Fibroblast of the conjunctiva (primary cell): Measurements from ENCODE around the gene TNNC1.

Experiments
- DNase-seq: peaks from one replicate; pipeline ENCODE4 v3.0.0-alpha.2; 2010; ENCODE audit warnings: low read depth

Gene TNNC1

DNA sequence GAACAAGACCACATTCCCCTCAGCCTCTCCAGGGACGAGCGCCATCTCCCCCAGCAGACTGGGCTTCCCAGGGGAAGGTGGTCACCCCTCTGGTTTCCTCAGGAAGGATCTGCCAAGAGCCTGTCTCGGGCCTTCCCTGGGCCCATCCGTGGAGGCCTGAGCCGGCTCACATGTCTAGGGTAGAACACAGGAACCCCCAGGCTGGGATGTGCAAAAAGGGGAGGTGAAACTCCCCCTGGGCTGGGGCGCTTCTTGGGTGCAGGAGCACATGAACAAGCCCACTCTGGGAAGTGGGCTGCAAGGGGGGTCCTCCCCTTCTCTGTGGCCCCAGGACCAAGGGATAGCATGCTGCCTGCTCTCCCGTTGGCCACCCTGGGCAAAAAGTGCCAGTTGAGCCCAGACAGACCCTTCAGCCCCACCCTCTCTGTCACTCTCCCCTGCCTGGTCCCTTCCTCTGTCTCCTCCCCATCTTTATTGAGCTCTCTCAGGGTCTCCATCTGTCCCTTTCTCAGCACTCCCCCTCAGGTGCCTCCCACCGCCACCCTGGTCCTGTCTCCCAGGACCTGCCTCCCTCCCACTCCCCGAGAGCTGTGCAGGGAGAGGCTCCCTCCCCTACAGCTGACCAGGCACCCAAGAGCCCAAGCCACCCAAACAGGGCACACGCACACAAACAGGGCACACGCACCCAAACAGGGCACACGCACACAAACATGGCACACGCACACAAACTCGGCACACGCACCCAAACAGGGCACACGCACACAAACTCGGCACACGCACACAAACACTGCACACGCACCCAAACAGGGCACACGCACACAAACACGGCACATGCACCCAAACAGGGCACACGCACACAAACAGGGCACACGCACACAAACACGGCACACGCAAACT is 9.8 kb downstream of the TNNC1 start:
- no peak for DNase-seq

GRCh38 chr3:52443268-52443610 is 10.6 kb downstream of the TNNC1 start:
- DNase-seq = no peak

DNA sequence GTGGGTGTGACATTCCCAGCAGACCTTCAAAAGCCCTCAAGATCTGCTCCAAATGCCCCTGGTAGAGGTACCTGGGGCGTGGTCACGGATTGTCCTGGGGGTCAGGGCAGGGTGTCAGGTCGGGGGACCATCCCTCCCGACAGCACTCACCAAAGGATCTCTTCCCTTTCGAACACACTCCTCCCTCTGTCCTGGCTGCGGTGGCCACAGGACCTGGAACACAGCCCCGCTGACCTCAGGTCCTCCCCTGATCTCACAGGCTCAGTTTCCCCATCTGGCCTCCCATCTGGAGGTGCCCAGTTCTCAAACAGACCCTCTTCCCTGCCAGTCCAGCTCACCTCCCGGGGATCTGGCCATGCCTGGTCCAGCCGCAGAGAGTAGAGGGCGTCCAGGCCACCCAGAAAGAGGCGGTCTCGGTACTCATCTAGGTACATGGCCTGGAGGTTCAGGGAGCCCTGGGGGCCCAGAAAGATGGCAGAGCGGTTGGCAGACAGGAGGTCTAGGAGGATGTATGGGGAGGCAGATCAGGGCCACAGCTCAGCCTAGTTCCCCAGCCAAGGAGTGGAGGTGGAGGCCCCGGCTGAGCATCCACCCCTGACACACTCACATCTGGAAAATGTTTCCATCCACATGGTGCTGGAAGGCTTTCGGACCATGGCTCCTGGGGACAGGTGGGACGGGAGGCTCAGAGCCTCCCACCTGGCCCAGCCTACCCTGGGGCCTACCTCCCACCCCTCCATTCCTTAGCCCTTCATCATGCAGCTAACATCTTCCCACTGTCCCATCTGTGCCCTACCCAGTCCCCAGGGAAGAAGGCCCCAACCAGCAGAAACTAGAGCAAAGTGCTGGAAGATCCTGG is 11.2 kb downstream of the TNNC1 start:
- no peak for DNase-seq

GRCh38 chr3:52441772-52442332 is 12.0 kb downstream of the TNNC1 start:
- DNase-seq = no peak

DNA sequence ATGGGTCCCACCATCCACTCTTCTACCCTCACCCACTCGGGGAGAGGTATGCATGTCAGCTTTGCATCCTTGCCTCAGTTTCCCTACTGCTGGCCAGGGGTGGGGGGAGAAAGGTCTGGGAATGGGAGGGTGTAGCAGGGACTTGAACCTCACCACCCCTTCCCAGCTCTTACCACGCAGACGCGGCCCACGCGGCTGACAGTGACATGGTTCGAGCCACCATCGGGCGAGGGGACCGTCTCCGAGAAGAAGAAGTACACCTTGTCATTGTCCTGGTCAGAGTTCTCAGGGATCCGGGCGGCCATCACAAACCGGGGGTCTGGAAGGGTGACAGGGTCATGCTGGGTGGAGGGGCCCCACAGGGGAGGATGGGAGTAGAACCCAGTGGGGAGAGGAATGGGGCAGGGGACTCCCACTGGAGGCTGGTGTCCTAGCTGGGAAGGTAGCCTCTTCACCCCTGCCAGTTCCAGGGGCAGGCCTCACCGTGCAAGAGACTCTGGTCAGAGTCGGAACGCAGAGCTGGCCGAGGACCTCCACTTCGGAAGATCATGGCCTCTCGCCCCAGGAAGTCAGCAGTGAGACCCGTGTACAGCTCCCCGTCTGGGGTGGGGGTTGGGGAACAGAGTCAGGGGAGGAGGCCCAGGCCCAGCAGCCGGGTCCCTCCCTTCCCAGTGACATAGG is 12.6 kb downstream of the TNNC1 start:
- no peak for DNase-seq

DNA sequence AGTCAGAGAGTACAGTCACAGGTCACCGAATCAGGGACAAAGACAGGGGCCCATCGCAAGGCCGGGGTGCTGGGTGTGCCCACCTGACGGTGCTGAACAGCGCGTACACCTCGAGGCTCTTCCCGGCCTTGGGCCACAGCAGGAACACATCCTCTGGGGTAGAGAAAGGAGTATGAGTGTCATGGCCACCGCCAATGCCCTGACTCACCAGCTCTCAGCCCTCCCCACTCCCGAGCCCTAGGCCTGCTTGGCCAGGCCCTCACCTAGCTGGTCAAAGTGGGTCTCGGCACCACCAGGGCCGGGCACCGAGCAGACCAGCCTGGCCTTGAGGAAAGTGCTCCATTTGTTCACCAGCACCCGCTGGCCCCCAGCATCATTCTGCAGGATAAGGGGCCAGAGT is 13.2 kb downstream of the TNNC1 start:
- no peak for DNase-seq

DNA sequence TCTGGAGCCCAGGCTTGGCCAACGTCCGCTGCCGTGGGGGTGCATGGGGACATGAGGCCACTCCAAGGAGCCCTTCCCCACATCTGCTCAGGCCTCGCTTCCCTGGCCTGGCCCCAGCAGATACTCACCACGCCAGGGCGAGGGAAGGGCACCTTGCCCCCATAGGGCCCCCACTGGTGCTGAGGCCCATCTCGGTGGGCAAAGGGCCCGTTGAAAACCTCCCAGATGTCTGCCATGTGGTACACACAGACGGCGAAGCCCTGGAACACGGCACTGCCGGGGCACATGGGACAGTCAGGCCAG is 13.6 kb downstream of the TNNC1 start:
- no peak for DNase-seq

- no peak for DNase-seq
Observed at GRCh38 chr3:52439426-52440248, 14.2 kb downstream of the TNNC1 start.

- DNase-seq = no peak
Observed at GRCh38 chr3:52438579-52439425, 15.0 kb downstream of the TNNC1 start.

GRCh38 chr3:52438104-52438376 is 15.8 kb downstream of the TNNC1 start:
- no peak for DNase-seq

- DNase-seq = no peak
Observed at GRCh38 chr3:52437326-52438103, 16.3 kb downstream of the TNNC1 start.

DNA sequence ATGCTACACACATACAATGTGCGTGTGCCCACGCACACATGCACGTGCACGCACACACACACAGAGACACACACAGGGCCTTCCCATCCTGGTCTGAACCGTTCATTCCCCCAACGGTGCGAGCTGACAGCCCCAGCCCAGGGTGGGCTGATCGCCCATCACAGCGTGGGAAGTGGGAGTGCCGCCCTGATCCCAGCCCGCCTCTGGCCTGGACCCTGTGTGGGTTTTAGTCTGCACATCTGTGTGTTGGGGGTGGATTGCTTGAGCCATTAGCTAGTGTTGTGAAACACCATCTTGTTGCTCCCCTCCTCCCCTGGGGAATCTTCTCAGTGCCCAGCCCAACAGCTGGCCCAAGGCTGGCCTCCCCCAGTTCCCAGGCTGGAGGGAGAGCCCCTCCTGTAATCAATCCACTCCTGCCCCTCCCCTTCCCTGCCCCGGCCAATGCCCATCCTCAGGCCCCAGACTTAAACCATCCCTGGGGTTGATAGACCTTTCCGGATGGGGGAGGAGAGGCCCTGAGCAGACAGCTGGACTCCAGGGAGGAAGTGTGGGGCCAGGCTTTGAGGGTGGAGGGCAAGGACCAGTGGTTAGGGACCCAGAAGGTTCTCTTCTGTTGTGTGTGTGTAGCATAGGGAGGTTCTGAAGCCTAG is 17.2 kb downstream of the TNNC1 start:
- DNase-seq = peak; percentile 73

- no peak for DNase-seq
Observed at GRCh38 chr3:52435246-52436101, 18.4 kb downstream of the TNNC1 start.

- no peak for DNase-seq
Observed at GRCh38 chr3:52434491-52435115, 19.2 kb downstream of the TNNC1 start.

DNA sequence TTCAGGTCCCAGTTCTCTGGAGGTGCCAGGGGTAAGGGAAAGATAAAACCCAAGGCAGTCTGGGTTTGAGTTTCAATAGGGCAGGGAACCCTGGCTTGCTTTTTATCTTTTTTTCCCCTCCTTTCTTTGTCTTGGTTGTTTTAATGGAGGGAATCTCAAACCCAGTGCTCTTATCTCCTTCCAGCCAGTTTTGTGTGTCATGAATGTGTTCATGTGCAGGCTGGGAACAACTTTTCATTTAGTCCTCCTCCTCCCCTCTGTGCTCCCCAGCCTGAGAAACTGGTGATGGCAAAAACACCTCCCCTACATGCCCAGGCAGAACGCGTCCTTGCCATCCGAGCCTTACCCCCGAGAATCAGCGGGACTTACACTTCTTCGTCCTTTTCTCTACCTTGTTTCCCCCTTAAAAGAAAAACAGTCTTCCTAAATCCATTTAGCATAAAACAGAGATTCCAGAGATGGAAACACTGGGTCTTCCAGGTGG is 19.8 kb downstream of the TNNC1 start:
- no peak for DNase-seq

DNA sequence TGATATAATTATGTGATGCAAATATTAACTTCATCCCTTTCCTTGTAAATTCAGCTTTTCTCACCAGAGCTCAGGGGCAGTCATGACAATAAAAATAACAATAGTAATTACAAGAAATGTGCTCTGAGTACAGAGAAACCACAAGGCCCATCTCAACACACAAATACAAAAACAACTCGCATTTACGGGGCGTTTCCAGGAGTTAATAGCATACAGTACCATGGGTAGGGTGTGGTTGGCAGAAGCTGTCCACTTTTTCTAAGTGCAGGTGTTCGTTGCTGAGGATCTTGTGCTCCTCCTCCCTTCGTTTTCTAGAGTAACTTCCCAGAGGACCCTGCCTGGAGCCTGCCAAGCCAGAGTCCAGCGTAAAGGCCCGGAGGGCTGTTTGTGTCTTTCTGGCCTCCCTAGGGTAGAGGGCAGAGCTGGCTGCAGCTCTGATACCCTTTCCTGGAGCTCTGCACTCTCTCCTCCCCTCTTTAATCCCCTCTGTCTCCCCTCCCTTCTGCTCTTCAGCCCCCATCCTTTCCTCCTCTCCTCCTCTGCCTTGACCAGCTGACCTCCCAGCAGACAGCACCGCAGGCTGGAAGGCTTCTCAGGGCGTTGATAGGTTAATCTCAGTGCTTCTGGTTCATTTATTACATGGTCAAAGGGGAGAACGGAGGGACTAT is 20.4 kb downstream of the TNNC1 start:
- DNase-seq = no peak

DNA sequence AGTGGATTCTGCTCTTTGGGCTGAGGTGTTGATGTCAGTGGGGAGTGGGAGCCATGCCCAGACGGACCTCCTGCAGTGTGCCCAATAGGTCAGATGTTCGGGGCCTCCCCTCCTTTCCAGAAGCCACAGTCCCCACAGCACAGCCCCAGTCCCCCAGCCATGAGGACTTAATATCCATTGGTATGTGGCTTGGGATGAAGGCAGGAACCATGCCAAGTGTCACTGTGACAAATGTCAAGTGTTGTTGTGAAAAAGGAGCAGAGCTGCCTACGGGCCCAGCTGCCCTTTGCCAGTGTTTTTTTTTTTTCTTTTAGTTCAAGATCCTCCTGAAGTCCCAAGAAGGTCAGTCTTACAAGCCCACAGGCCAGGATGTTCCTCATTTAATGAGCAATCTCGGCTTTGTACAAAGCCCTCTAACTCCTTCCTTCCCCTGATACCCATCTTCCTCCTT is 21.1 kb downstream of the TNNC1 start:
- no peak for DNase-seq
